Tibial artery (tissue), 4 donors: Measurements from ENCODE around the gene KCNH2.

Experiments used
- DNase-seq, 2 donors: peaks; one replicate each; pipeline ENCODE4 v3.0.0-alpha.2; 2019
- H3K27ac ChIP-seq, 2 donors: fragments of 200-600 bp; sonication (generic) in 1 of 2; 1 replicate in 1 of 2; 2 replicates in 1 of 2; pipeline ENCODE4 v1.5.1; 2018 to 2019; ENCODE audit warnings: mild to moderate bottlenecking in 1 of 2
- H3K27me3 ChIP-seq, 2 donors: fragments of 200-600 bp; sonication (generic) in 1 of 2; one replicate each; pipeline versions ENCODE4 v1.5.1 to v1.6.0; 2016 to 2019
- H3K36me3 ChIP-seq, 3 donors: fragments of 200-600 bp; sonication (generic) in 2 of 3; one replicate each; pipeline ENCODE4 v1.5.1; 2016 to 2019; ENCODE audit warnings: mild to moderate bottlenecking in 2 of 3
- H3K4me1 ChIP-seq, 4 donors: fragments of 200-600 bp; sonication (generic) in 2 of 4; 1 replicate in 3 of 4; 2 replicates in 1 of 4; pipeline ENCODE4 v1.5.1; 2016 to 2019
- H3K4me3 ChIP-seq, 2 donors: fragments of 200-600 bp; sonication (generic) in 1 of 2; 1 replicate in 1 of 2; 2 replicates in 1 of 2; pipeline ENCODE4 v1.5.1; 2018 to 2019; ENCODE audit warnings: mild to moderate bottlenecking in 2 of 2
- H3K9me3 ChIP-seq, 3 donors: fragments of 200-600 bp; sonication (generic) in 1 of 3; one replicate each; pipeline ENCODE4 v1.5.1; 2016 to 2019
- intact Hi-C: fragments of 100-400 bp; cut with DNase I; formaldehyde crosslinking; loops from one replicate; pipeline ENCODE4 v1.15.0; 2023; ENCODE audit warnings: low total_unique reads
- TF ChIP-seq, protein P1 (sequence below), 2 experiments: fragments of 200-600 bp in 1 of 2; fragments of 450-650 bp in 1 of 2; IDR thresholded peaks; one replicate each; pipeline ENCODE4 v1.5.1; 2017 to 2019; ENCODE audit warnings: antibody characterized with exemption in 2 of 2, mild to moderate bottlenecking in 1 of 2, moderate library complexity in 1 of 2

Gene KCNH2

GRCh38 chr7:150996376-150997074, 18.4 kb upstream of the KCNH2 start:
- intact Hi-C loops, result no loop called here
- H3K4me1 ChIP-seq, result no peaks in the 10 kb centered on the region
- no peak for DNase-seq
- H3K27ac ChIP-seq, result no peak overlapping the region
- H3K4me3 ChIP-seq, result no peak overlapping the region
- no peaks in the 10 kb centered on the region for H3K36me3 ChIP-seq
- no peaks in the 10 kb centered on the region for H3K9me3 ChIP-seq
- TF ChIP-seq, protein P1, sequence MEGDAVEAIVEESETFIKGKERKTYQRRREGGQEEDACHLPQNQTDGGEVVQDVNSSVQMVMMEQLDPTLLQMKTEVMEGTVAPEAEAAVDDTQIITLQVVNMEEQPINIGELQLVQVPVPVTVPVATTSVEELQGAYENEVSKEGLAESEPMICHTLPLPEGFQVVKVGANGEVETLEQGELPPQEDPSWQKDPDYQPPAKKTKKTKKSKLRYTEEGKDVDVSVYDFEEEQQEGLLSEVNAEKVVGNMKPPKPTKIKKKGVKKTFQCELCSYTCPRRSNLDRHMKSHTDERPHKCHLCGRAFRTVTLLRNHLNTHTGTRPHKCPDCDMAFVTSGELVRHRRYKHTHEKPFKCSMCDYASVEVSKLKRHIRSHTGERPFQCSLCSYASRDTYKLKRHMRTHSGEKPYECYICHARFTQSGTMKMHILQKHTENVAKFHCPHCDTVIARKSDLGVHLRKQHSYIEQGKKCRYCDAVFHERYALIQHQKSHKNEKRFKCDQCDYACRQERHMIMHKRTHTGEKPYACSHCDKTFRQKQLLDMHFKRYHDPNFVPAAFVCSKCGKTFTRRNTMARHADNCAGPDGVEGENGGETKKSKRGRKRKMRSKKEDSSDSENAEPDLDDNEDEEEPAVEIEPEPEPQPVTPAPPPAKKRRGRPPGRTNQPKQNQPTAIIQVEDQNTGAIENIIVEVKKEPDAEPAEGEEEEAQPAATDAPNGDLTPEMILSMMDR (IDR thresholded peaks at IDR 0.05), result no peak
- H3K27me3 ChIP-seq, result peaks cover 0 to 67% of the 10 kb centered on the region in 2 donors

DNA sequence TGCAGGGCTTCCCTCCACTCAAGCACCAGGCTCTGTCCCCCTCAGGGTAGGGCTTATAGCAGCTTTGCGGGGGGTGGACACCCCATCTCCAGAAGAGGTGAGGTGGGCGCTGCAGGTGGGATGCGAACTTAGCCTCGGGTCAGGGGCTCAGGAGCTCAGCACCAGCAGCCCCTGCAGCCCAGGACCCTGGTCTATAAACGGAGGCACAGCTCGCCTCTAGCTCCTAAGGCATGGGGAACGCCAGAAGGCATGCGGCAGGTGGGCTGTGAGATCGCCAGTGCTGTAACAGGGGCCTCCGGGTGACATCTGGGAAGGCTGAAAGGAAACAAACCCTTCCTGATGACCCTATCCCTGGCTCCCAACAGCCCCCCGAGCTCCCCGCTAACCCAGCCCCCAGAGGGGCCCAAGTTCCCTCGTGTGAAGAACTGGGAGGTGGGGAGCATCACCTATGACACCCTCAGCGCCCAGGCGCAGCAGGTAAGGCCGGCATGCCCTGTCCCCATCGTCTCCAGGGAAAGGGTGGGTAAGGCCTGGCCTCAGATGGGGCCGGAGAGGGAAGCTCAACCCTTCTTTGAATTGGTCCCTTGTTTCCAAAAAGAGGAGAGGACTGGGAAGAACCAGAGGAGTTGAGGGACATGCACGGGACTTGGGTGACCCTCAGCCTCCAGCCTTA, 16.9 kb upstream of the KCNH2 start:
- intact Hi-C loops, result no loop called here
- TF ChIP-seq, protein P1 (IDR thresholded peaks at IDR 0.05), result no peak
- H3K4me1 ChIP-seq, result no peaks in the 10 kb centered on the region
- H3K36me3 ChIP-seq, result no peaks in the 10 kb centered on the region
- peaks cover 0 to 58% of the 10 kb centered on the region in 2 donors for H3K27me3 ChIP-seq
- peaks cover 0 to 15% (median 13%) of the 10 kb centered on the region in 3 donors for H3K9me3 ChIP-seq
- DNase-seq, result no peak
- H3K27ac ChIP-seq, result no peak overlapping the region
- peak overlapping the region; percentile 16 to 29 for H3K4me3 ChIP-seq

GRCh38 chr7:150994141-150994837, 16.2 kb upstream of the KCNH2 start:
- no peak for DNase-seq
- Histone ChIP-seq H3K27ac (no peak overlapping the region), H3K36me3 (no peaks in the 10 kb centered on the region), H3K9me3 (peaks cover 0 to 18% (median 14%) of the 10 kb centered on the region in 3 donors), H3K27me3 (peaks cover 0 to 57% of the 10 kb centered on the region in 2 donors), H3K4me1 (no peaks in the 10 kb centered on the region), H3K4me3 (peak overlapping the region; percentile 16 to 29)
- intact Hi-C loops, result no loop called here
- TF ChIP-seq, protein P1 (IDR thresholded peaks at IDR 0.05), result no peak

- H3K27ac ChIP-seq, result no peak overlapping the region
- peaks cover 0 to 4% (median 0%) of the 10 kb centered on the region in 4 donors for H3K4me1 ChIP-seq
- intact Hi-C loops, result no loop called here
- H3K36me3 ChIP-seq, result no peaks in the 10 kb centered on the region
- H3K27me3 ChIP-seq, result peaks cover 0 to 56% of the 10 kb centered on the region in 2 donors
- TF ChIP-seq, protein P1 (IDR thresholded peaks at IDR 0.05), result no peak
- peak overlapping the region; percentile 16 to 29 for H3K4me3 ChIP-seq
- peaks cover 0 to 18% (median 14%) of the 10 kb centered on the region in 3 donors for H3K9me3 ChIP-seq
- no peak for DNase-seq
These were observed 15.4 kb upstream of the KCNH2 start for GRCh38 chr7:150993511-150993910.

DNA sequence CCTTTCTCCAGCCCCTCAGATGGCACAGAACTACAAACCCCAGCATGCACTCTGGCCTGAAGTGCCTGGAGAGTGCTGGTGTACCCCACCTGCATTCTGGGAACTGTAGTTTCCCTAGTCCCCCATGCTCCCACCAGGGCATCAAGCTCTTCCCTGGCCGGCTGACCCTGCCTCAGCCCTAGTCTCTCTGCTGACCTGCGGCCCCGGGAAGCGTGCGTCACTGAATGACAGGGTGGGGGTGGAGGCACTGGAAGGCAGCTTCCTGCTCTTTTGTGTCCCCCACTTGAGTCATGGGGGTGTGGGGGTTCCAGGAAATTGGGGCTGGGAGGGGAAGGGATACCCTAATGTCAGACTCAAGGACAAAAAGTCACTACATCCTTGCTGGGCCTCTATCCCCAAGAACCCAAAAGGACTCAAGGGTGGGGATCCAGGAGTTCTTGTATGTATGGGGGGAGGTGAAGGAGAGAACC, 14.7 kb upstream of the KCNH2 start:
- no peak for DNase-seq
- Histone ChIP-seq H3K27me3 (peaks cover 0 to 57% of the 10 kb centered on the region in 2 donors), H3K4me1 (peaks cover 0 to 8% (median 0%) of the 10 kb centered on the region in 4 donors), H3K36me3 (no peaks in the 10 kb centered on the region), H3K4me3 (no peak overlapping the region), H3K27ac (no peak overlapping the region), H3K9me3 (peaks cover 0 to 18% (median 14%) of the 10 kb centered on the region in 3 donors)
- intact Hi-C loops, result no loop called here
- TF ChIP-seq, protein P1 (IDR thresholded peaks at IDR 0.05), result no peak
